Suprapubic skin (tissue), 4 donors: Measurements from ENCODE around the gene CPPED1.

ENCODE experiments used
- POLR2A ChIP-seq, 2 donors: fragments of 450-650 bp; IDR thresholded peaks; one replicate each; pipeline ENCODE4 v1.6.1; 2017; ENCODE audit warnings: antibody characterized with exemption in 2 of 2, mild to moderate bottlenecking in 2 of 2, moderate library complexity in 2 of 2
- POLR2AphosphoS5 ChIP-seq, 3 donors: sonication (generic); formaldehyde crosslinking; IDR thresholded peaks; one replicate each; pipeline ENCODE4 v1.6.1; 2017; ENCODE audit warnings: antibody characterized with exemption in 3 of 3
- TF ChIP-seq, protein P1 (sequence below), 2 donors: fragments of 200-600 bp in 1 of 2; fragments of 450-650 bp in 1 of 2; sonication (generic) in 1 of 2; IDR thresholded peaks; one replicate each; pipeline ENCODE4 v1.5.1; 2016 to 2019; ENCODE audit warnings: antibody characterized with exemption in 2 of 2, mild to moderate bottlenecking in 1 of 2, moderate library complexity in 1 of 2

GRCh38 chr16:12649356-12649755 lies 154.3 kb downstream of the CPPED1 start:
- TF ChIP-seq, protein P1, sequence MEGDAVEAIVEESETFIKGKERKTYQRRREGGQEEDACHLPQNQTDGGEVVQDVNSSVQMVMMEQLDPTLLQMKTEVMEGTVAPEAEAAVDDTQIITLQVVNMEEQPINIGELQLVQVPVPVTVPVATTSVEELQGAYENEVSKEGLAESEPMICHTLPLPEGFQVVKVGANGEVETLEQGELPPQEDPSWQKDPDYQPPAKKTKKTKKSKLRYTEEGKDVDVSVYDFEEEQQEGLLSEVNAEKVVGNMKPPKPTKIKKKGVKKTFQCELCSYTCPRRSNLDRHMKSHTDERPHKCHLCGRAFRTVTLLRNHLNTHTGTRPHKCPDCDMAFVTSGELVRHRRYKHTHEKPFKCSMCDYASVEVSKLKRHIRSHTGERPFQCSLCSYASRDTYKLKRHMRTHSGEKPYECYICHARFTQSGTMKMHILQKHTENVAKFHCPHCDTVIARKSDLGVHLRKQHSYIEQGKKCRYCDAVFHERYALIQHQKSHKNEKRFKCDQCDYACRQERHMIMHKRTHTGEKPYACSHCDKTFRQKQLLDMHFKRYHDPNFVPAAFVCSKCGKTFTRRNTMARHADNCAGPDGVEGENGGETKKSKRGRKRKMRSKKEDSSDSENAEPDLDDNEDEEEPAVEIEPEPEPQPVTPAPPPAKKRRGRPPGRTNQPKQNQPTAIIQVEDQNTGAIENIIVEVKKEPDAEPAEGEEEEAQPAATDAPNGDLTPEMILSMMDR (IDR thresholded peaks at IDR 0.05): no peak
- TF ChIP-seq POLR2A (IDR thresholded peaks at IDR 0.05) (no peak), POLR2AphosphoS5 (IDR thresholded peaks at IDR 0.05) (no peak)
